WI38 (cell line): ENCODE results near the gene MPRIP.

Source experiments
- H3K4me3 ChIP-seq: 2 replicates; pipeline ENCODE4 v1.5.1; 2011; ENCODE audit warnings: low read depth, mild to moderate bottlenecking, control low read depth, low read length
- CTCF ChIP-seq: IDR thresholded peaks from 2 replicates; pipeline ENCODE4 v1.5.1; 2012; ENCODE audit warnings: low read depth, mild to moderate bottlenecking, control low read depth, low read length

Gene MPRIP

GRCh38 chr17:17027442-17028058, 14.7 kb upstream of the MPRIP start:
- no peak overlapping the region for H3K4me3 ChIP-seq

GRCh38 chr17:17028059-17028877, 14.0 kb upstream of the MPRIP start:
- H3K4me3 ChIP-seq: no peak overlapping the region
- no peak for TF ChIP-seq CTCF

More at GRCh38 chr17:17027442-17028058, 14.7 kb upstream of the MPRIP start:
- no peak for TF ChIP-seq CTCF

- H3K4me3 ChIP-seq: no peak overlapping the region
- TF ChIP-seq CTCF: no peak
Observed at GRCh38 chr17:17028878-17029535, 13.2 kb upstream of the MPRIP start.

GRCh38 chr17:17029938-17030337, 12.3 kb upstream of the MPRIP start:
- TF ChIP-seq CTCF: no peak
- no peak overlapping the region for H3K4me3 ChIP-seq

- H3K4me3 ChIP-seq: no peak overlapping the region
- TF ChIP-seq CTCF: no peak
Observed at GRCh38 chr17:17030515-17031211, 11.6 kb upstream of the MPRIP start.

- TF ChIP-seq CTCF: no peak
- H3K4me3 ChIP-seq: no peak overlapping the region
Observed at GRCh38 chr17:17032131-17032692, 10.0 kb upstream of the MPRIP start.
